Mammary epithelial cell (primary cell): ENCODE measurements around the gene CNTNAP2.

Experiments
- EZH2 ChIP-seq: IDR thresholded peaks from 2 replicates; pipeline ENCODE4 v1.6.1; 2012; ENCODE audit warnings: low read length, inconsistent platforms, borderline replicate concordance
- TF ChIP-seq, protein P1 (sequence below), 2 donors: IDR thresholded peaks in 1 of 2; conservative IDR thresholded peaks in 1 of 2; 2 replicates each; pipeline ENCODE4 v1.5.1; 2011 to 2012; ENCODE audit warnings: inconsistent platforms in 2 of 2, low read length in 2 of 2, mild to moderate bottlenecking in 2 of 2, control low read depth in 1 of 2, low read depth in 1 of 2; ENCODE audit not compliant: insufficient read depth in 1 of 2; ENCODE audit errors: extremely low read depth in 1 of 2

DNA sequence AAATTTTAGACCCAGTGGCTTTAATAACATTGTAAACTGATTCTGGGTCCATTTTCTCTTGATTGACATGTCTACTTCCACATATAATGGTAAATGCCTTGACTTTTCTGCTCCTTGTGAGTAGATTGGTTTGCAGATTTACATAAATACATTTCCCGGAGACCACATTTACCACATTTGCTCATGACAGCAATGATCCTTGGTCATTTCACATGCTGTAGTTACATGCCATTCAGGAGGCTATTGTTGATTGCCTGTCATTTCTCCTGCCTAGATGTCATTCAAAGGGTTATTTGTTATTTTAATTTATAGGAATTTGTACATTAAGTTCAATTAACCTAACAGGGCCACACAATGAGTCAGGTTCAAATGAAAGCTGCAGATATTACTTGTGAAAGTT, 280.5 kb downstream of the CNTNAP2 start:
- TF ChIP-seq EZH2 = no peak
- TF ChIP-seq, protein P1, sequence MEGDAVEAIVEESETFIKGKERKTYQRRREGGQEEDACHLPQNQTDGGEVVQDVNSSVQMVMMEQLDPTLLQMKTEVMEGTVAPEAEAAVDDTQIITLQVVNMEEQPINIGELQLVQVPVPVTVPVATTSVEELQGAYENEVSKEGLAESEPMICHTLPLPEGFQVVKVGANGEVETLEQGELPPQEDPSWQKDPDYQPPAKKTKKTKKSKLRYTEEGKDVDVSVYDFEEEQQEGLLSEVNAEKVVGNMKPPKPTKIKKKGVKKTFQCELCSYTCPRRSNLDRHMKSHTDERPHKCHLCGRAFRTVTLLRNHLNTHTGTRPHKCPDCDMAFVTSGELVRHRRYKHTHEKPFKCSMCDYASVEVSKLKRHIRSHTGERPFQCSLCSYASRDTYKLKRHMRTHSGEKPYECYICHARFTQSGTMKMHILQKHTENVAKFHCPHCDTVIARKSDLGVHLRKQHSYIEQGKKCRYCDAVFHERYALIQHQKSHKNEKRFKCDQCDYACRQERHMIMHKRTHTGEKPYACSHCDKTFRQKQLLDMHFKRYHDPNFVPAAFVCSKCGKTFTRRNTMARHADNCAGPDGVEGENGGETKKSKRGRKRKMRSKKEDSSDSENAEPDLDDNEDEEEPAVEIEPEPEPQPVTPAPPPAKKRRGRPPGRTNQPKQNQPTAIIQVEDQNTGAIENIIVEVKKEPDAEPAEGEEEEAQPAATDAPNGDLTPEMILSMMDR (conservative IDR thresholded peaks at IDR 0.05 in 1 of 2, IDR thresholded peaks at IDR 0.05 in 1 of 2; ENCODE audit: extremely low read depth in 1 of 2, insufficient read depth in 1 of 2, low read depth in 1 of 2, low read length in 2 of 2) = no peak
